DMS 273 (cell line): Measurements from ENCODE around the gene SPEF2.
"Not testable (repeated sequence)": the region's sequence is repeated elsewhere in the genome, so short reads cannot be mapped to it uniquely, and the experiment has no call there.

Experiments
- DNase-seq: peaks from one replicate; lab custom pipeline; 2025; ENCODE audit not compliant: unreplicated experiment; lab: John Stamatoyannopoulos, UW

The SPEF2 gene

GRCh38 chr5:35849860-35850259, 232.2 kb downstream of the SPEF2 start:
- DNase-seq: no peak

- DNase-seq: no peak
Measured at GRCh38 chr5:35850967-35851680, 233.5 kb downstream of the SPEF2 start.

DNA sequence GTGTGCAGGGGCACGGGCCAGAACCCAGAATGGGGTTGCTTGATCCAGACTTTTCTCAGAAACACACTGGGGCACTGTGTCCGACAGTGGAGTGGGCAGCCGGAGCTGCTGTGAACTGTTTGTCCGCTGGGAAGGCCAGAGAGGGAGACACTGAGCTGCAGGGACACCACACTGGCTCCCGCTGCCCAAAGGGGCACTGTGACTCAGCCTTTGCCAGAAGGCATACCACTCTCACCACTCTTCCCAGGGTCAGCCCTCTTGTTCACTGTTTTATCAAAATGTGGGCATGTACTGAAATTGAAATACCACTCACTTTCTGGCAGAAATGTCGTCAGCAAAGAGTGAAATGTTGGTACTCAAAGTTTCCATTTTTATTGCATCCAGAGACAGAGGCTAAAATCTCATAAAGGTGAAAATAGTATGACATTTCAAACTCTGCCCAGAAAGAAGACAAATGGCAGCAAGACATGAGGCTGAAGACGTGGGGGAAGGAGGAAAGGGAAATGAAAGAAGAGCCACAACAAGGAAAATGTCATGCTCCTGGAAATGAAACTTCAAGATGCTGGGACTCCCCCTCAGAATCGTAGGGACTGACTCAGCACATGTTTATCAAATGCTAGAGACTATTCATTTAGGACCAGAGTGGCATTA, 234.5 kb downstream of the SPEF2 start:
- no peak for DNase-seq

- DNase-seq: no peak
Measured at GRCh38 chr5:35852773-35853172, 235.1 kb downstream of the SPEF2 start.

- no peak for DNase-seq
Measured at GRCh38 chr5:35853631-35854030, 236.0 kb downstream of the SPEF2 start.

- DNase-seq: no peak
Measured at GRCh38 chr5:35854248-35854647, 236.6 kb downstream of the SPEF2 start.

GRCh38 chr5:35855187-35855586, 237.5 kb downstream of the SPEF2 start:
- no peak for DNase-seq

GRCh38 chr5:35856186-35856764, 238.6 kb downstream of the SPEF2 start:
- DNase-seq: not testable (repeated sequence)

- DNase-seq: no peak
Measured at GRCh38 chr5:35856765-35857351, 239.2 kb downstream of the SPEF2 start, which contains the start of gene IL7R. IL7R (plus strand) TSS chr5:35856891; CDS start chr5:35856978, 87 bp downstream.

- DNase-seq: no peak
Measured at GRCh38 chr5:35857606-35858205, 240.0 kb downstream of the SPEF2 start.

GRCh38 chr5:35859101-35859661, 241.5 kb downstream of the SPEF2 start:
- no peak for DNase-seq

GRCh38 chr5:35860686-35861085, 243.0 kb downstream of the SPEF2 start:
- DNase-seq: no peak

- no peak for DNase-seq
Measured at GRCh38 chr5:35861718-35862117, 244.1 kb downstream of the SPEF2 start.

DNA sequence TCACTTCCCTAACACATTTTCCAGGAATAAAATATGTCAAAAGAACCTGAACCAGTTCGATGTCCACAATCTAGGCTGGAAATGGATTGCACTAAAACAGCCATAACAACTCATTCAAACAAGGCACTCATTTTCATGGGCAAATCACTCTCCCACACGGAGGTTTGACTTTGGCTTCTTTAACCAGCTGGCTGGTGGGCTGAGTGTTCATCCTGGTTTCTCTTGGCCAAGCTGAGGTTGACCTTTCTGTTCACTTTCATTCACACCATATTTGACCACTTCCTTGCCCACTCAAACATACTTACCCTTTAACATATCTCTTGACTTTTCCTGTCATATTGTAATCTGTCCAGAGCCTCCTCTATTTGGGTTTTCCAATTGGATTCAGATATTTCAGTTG, 244.5 kb downstream of the SPEF2 start:
- no peak for DNase-seq

DNA sequence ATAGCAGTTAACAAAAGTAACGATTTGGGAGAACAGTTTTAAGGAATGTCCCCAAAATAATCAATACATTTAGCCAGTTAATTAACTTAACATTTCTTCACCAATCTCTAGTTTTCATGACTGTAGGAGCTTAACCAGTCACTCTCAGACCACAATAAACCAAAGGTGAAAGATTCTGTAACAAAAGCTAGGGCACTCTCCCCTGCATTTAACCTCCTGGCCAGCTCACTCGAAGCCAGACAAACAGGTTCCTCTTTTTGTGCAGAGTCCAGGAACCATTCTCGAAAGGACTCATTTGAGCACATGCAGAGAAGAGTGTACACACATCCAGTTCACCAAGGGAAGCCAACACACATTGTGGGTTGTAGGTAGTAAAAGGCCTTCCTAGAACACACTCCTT, 245.5 kb downstream of the SPEF2 start:
- DNase-seq: no peak
